ENCODE results near the gene IFITM10.

Gene IFITM10

DNA sequence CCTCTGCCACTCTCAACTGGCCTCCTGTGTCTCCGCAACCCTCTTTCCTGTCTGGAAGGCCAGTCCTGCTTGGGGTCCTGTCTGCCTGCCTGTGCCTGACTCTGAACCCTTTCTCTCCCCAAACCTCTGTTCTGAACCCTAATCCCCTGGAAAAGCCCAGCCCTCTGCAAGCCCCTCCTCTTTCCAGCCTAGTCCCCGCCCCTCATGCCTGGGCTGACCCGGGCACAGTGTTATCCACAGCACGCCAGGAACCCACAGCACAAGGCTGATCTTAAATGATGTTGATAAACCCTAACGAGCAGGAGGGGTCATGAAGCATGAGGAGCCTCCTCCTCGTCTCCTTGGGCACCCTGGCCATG is at the start of gene IFITM10:
Gene IFITM10 (minus strand): TSS at position 115 of the 359 bp plus-strand sequence. CDS start 153 bp downstream, outside the sequence.
- DNase-seq, result peak; percentile 96

GRCh38 chr11:1797391-1798125 is 47.2 kb upstream of the IFITM10 start:
- DNase-seq, result no peak

DNA sequence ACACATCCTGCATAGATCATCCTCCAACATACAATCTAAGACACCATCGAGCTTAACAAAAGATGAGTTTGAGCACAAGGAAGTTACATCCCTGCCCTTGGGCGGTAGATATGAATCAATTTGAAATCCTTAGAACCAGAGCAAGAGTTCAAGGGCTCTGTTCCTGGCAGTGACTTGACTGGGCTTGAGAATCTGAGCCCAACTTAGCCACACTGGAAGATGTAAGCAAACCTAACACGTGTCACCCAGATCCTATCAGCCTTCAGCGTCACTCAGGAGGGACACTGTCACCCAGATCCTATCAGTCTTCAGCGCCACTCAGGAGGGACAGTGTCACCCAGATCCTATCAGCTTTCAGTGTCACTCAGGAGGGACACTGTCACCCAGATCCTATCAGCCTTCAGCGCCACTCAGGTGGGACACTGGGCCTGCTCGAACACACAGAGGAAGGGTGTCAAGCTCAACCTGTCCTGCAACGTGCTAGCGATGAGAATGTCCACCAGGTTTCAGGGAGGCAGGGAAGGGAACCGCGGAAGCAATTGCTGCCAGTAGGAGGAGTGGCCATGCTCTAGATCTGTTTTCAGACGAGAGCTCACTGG is 46.1 kb upstream of the IFITM10 start:
- no peak for DNase-seq

- no peak for DNase-seq
These were observed 42.7 kb upstream of the IFITM10 start for GRCh38 chr11:1793081-1793480.

GRCh38 chr11:1792461-1792860 is 42.1 kb upstream of the IFITM10 start:
- no peak for DNase-seq

DNA sequence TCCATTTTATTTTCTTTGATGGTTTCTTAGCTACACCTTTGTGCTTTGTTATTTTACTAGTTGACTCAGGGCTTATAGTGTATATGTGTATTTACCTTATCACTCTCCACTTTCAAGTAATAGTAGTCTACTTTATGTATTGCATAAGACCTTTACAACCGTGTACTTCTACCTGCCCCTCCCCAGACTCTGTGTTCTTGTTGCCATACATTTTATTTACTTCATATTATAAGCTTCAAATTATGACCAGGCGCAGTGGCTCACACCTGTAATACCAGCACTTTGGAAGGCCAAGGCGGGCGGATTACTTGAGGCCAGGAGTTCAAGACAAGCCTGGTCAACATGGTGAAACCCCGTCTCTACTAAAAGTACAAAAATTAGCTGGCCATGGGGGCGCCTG is 41.5 kb upstream of the IFITM10 start:
- DNase-seq, result no peak

GRCh38 chr11:1786466-1786865 is 36.1 kb upstream of the IFITM10 start:
- DNase-seq, result no peak

DNA sequence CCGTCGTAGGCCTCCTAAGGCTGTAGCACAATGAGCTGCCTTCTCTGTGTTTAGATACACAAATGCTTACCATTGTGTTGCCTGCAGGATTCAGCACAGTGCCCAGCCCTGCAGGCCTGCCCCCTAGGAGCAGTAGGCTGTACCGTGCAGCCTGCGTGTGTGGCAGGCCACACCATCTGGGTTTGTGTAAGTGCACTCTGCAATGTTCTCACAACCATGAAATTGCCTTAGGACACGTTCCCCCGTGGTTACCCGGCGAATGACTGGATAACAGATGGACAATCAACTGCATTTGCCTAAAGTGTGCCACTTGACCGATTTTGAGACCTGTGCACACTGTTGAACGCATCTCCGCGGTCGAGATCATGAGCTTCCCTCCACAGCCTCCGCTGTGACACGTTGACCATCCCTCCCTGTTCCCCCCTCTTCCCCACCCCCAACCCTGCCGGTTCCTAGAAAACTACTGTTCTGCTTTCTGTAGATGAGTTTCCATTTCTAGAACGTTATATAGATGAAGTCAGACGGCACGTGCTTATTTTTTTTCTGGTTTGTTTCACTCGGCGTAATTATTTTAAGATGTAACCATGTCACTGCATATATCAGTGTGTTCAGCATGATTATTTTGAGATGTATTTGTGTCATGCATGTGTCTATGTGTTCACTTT is 35.5 kb upstream of the IFITM10 start:
- DNase-seq, result no peak

- no peak for DNase-seq
These were observed 34.6 kb upstream of the IFITM10 start for GRCh38 chr11:1784761-1785650.

- no peak for DNase-seq
These were observed 33.5 kb upstream of the IFITM10 start for GRCh38 chr11:1783725-1784529.

- DNase-seq, result no peak
These were observed 32.7 kb upstream of the IFITM10 start for GRCh38 chr11:1782831-1783724.

- DNase-seq, result no peak
These were observed 31.7 kb upstream of the IFITM10 start for GRCh38 chr11:1782031-1782590.

DNA sequence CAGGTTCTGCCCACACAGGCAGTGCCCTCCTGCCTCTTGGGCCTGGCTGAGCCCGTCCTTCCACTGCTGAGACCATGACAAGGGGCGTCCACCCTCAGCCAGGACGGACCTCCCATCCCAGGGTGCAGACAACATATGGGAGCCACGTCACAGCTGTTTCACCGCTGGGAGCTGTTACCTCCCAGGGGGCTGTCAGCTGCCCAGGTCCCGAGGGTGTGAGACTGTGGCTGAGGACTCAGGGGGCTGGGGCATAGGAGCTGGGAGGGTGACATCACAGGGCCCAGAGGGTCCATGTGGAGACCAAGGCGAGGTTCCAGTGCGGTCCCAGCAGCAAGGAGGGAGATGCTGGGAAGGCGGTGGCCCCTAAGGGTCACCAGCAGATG is 31.2 kb upstream of the IFITM10 start:
- DNase-seq, result no peak

- peak; percentile 62 for DNase-seq
These were observed 30.6 kb upstream of the IFITM10 start for GRCh38 chr11:1780700-1781592.

DNA sequence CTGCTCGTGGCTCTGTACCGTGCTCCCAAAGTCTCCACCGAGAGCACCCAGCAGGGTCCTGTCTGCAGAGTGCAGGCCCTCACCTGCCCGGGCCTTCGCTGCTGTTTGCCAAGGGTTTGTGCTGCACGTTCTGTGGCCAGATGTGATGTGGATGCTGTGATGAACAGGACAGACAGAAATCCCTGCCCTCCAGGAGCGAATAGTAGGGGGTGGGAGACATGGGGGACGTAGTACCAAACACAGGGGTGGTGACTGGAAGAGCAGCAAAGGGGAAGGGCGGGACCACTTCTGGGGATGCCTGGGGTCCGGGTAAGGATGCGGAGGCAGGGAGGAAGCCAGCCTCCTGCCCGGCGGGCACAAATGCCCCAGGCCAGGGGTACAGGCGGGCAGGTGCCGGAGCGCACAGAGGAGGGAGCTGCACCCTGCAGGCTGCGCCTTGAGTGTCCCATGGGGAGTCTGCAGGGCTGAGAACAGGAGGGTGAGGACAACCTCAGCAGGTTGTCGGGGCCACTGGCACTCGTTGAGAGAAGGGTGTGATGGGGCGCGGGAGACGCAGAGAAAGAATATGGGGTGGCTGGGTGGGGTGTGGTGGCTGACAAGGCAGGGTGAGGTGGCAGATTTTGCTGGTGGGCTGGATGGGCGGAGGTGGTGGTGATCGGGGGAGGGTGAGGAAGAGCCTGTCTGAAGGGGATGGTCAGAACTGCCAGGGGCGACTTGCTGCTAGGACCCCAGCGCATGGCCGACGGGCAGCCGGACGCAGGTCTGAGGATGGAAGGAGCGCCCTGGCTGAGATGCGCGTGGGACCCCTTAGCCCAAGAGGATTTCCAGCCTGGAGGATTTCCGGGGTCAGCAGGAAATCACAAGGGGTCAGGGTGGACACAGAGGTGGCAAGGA is 29.7 kb upstream of the IFITM10 start:
- DNase-seq, result no peak

DNA sequence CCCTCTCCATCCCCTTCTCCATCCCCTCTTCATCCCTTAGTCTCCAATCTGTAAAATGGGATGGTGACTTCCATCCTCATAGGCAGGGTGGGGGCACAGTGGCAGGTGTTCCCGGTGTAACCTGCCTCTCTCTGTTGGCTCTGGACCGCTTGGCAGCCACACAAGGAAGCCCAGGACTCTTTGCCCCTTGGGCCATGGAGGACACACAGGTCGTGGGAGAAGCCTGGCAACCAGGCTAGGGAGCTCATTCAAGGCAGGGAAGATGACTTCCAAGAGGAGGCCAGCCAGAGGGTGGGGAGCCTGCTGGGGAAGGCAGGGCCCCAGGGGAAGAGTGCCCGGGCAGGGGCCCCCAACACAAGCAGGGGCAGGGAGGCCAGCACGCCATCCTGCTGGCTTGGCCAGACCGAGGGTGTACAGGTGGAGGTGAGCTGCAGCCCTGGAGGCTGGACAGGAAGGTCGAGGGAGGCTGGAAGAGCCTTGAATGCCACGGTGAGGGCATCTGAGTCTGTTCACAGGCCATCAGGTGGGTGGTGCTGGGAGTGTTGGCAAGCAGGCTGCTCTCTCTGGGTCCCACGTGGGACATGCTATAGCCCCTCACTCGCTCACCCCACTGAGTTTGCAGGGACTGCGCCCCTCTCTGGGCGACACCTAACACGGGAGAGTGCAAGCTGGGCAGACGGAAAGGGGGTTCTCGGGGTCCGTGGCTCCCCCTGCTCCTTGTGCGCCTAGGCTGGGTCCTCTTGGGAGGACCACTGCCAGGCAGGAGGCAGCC is 28.8 kb upstream of the IFITM10 start:
- DNase-seq, result no peak

- DNase-seq, result no peak
These were observed 27.9 kb upstream of the IFITM10 start for GRCh38 chr11:1778141-1778911.

All from hematopoietic multipotent progenitor cell treated with erythropoietin and hydrocortisone succinate and interleukin-3 and kit ligand, for 6 days (in vitro differentiated cells).